ENCODE results near the gene KLHDC9.

KLHDC9 gene

DNA sequence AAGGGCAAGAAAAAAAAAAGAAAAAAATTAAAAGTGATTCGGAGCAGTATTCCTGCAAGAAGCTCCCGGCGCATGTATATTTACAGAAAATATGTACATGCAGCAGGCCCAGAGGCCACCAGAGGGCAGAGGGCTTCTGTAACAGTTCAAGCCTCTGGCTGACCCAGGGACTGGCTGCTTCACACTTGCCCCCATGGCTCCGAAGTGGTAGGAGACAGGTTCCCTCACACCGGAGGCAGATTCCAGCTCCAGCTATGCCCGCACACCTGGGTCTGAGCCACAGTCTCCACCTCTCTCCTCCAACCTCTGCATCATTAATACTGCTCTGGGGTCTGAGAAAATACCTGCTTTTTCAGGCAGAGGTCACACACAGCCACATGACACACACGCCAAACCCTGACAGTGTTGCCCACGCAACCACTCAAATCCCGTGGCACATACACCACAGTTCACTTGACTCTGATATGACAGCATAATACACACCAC, 26.2 kb upstream of the KLHDC9 start:
- no peak overlapping the region for H2BK120ac ChIP-seq (ENCODE audit: low read depth, low read length)
- H3K27me3 ChIP-seq (ENCODE audit: control insufficient read depth in 1 of 2, insufficient read depth in 1 of 2, low read length in 2 of 2) = peaks cover 0 to 7% of the 10 kb centered on the region in 2 experiments
- H3K27ac ChIP-seq (ENCODE audit: low read length, poor library complexity, severe bottlenecking) = no peak overlapping the region
- H2BK12ac ChIP-seq (ENCODE audit: low read length in 2 of 2) = no peak overlapping the region
- H2BK5ac ChIP-seq (ENCODE audit: low read depth, low read length, poor library complexity, severe bottlenecking) = no peak overlapping the region
- no peaks in the 10 kb centered on the region for H3K9me3 ChIP-seq (ENCODE audit: control insufficient read depth, low read length)
- no peak overlapping the region for H4K8ac ChIP-seq (ENCODE audit: low read length)
- peak overlapping the region in 1 of 2 experiments; percentile 9 for H3K14ac ChIP-seq (ENCODE audit: low read length in 2 of 2)
- H3K4me1 ChIP-seq (ENCODE audit: control insufficient read depth, insufficient read depth, low read depth, low read length) = no peaks in the 10 kb centered on the region
- WGBS = 79% methylated on average over 9 of the region's 9 CpGs
- DNase-seq = peak; percentile 49
- H3K79me1 ChIP-seq (replicated peaks; ENCODE audit: low read length, poor library complexity, severe bottlenecking) = no peaks in the 10 kb centered on the region
- H4K91ac ChIP-seq (ENCODE audit: low read length) = no peak overlapping the region
- H3K4me2 ChIP-seq (ENCODE audit: low read length, poor library complexity, severe bottlenecking) = no peak overlapping the region
- H3K23ac ChIP-seq (ENCODE audit: low read length in 2 of 2) = no peak overlapping the region
- H2AK5ac ChIP-seq (ENCODE audit: low read length, severe bottlenecking) = no peak overlapping the region
- no peak overlapping the region for H2AFZ ChIP-seq (ENCODE audit: low read depth, low read length)
- H3K36me3 ChIP-seq (ENCODE audit: control insufficient read depth in 1 of 2, insufficient read depth in 2 of 2, low read depth in 1 of 2, low read length in 2 of 2) = no peaks in the 10 kb centered on the region
- H3K18ac ChIP-seq (ENCODE audit: low read depth in 1 of 2, low read length in 2 of 2) = no peak overlapping the region
- H3K9ac ChIP-seq (ENCODE audit: low read length) = no peak overlapping the region
- H2BK15ac ChIP-seq (ENCODE audit: low read depth, poor library complexity, severe bottlenecking) = no peak overlapping the region
- H3K4me3 ChIP-seq (ENCODE audit: insufficient read depth in 1 of 2, low read depth in 1 of 2, low read length in 2 of 2) = no peak overlapping the region
- no peak overlapping the region for H3K4ac ChIP-seq (ENCODE audit: low read depth in 1 of 2, low read length in 2 of 2)

DNA sequence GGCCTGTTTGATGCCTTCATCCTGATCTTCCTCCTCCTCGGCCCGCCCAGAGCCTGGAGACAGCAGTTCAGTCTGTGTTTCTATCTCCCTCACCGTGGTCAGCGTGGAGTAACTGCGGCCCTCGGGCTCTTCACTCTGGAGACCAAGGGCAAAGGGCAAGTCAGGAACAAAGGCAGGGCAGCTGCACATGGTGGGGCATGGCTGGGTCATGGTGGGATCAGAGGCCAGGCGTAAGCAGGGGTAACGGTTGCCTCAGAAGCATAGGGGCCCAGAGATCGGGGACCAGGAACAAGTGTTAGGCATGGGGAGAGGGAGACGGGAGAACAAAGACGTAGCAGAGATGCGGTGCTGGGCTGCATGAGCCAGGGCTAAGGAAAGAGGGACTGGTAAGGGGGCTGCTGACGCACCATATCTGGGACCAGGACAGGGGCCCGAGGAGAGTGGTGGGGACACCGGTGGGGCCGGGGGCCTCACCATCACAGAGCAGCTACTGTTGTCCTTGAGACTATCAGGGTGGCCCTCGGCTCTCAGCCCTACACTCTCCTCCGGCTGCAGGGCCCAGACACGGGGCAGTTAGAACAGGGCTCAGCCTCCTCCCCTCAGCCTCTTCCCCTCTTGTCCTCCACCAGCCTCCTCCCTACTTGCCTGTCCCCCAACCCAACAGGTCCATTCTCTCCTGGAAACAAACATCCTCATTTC, 25.3 kb upstream of the KLHDC9 start:
- 96% methylated on average over 19 of the region's 19 CpGs for WGBS
- Histone ChIP-seq H4K8ac (ENCODE audit: low read length) (no peak overlapping the region), H2BK15ac (ENCODE audit: low read depth, poor library complexity, severe bottlenecking) (no peak overlapping the region), H2BK12ac (ENCODE audit: low read length in 2 of 2) (no peak overlapping the region), H4K91ac (ENCODE audit: low read length) (no peak overlapping the region), H3K27ac (ENCODE audit: low read length, poor library complexity, severe bottlenecking) (no peak overlapping the region), H3K4me1 (ENCODE audit: control insufficient read depth, insufficient read depth, low read depth, low read length) (no peaks in the 10 kb centered on the region), H2BK5ac (ENCODE audit: low read depth, low read length, poor library complexity, severe bottlenecking) (no peak overlapping the region), H3K9me3 (ENCODE audit: control insufficient read depth, low read length) (no peaks in the 10 kb centered on the region), H2AFZ (ENCODE audit: low read depth, low read length) (no peak overlapping the region), H3K9ac (ENCODE audit: low read length) (no peak overlapping the region), H2BK120ac (ENCODE audit: low read depth, low read length) (no peak overlapping the region), H3K23ac (ENCODE audit: low read length in 2 of 2) (no peak overlapping the region), H3K4me3 (ENCODE audit: insufficient read depth in 1 of 2, low read depth in 1 of 2, low read length in 2 of 2) (no peak overlapping the region), H3K14ac (ENCODE audit: low read length in 2 of 2) (no peak overlapping the region), H2AK5ac (ENCODE audit: low read length, severe bottlenecking) (no peak overlapping the region), H3K4me2 (ENCODE audit: low read length, poor library complexity, severe bottlenecking) (no peak overlapping the region), H3K36me3 (ENCODE audit: control insufficient read depth in 1 of 2, insufficient read depth in 2 of 2, low read depth in 1 of 2, low read length in 2 of 2) (no peaks in the 10 kb centered on the region), H3K4ac (ENCODE audit: low read depth in 1 of 2, low read length in 2 of 2) (no peak overlapping the region), H3K18ac (ENCODE audit: low read depth in 1 of 2, low read length in 2 of 2) (no peak overlapping the region), H3K27me3 (ENCODE audit: control insufficient read depth in 1 of 2, insufficient read depth in 1 of 2, low read length in 2 of 2) (peaks cover 0 to 4% of the 10 kb centered on the region in 2 experiments), H3K79me1 (replicated peaks; ENCODE audit: low read length, poor library complexity, severe bottlenecking) (no peaks in the 10 kb centered on the region)
- DNase-seq = no peak

DNA sequence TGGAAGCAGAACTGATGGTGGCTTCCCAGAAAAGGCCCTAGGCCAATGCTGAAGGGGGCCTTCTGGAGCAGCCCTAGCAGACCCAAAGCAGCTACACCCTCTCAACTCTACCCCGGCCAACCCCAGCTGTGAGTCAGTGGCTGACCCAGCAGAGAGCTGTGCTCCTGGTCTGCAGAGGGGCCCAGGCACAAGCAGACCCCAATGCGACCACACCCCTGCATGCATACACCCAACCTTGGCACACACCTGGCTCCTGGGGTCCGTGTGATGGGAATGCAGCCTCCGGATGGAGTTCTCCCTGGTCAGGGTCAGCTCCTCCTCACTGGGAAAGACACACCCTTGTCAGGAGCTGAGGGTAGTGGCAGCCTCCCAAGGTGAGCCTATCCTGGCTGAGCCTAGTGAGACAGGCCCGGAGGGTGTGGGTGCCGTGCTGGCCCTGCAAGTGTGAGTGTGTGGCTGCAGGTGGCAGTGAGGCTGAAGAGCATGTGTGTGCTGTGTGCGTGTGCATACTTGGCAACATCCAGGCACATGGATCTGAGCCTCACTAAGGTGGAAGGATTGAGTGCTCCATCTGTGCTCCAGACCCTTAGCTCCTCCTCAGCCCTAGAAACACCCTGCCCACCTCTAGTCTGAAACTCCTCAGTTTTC, 24.6 kb upstream of the KLHDC9 start:
- peak overlapping the region; percentile 32 for H4K8ac ChIP-seq (ENCODE audit: low read length)
- WGBS = 71% methylated on average over 7 of the region's 7 CpGs
- H4K91ac ChIP-seq (ENCODE audit: low read length) = peak overlapping the region; percentile 3
- H2AFZ ChIP-seq (ENCODE audit: low read depth, low read length) = no peak overlapping the region
- H3K4me1 ChIP-seq (ENCODE audit: control insufficient read depth, insufficient read depth, low read depth, low read length) = no peaks in the 10 kb centered on the region
- H3K9ac ChIP-seq (ENCODE audit: low read length) = no peak overlapping the region
- no peak overlapping the region for H3K4ac ChIP-seq (ENCODE audit: low read depth in 1 of 2, low read length in 2 of 2)
- H3K9me3 ChIP-seq (ENCODE audit: control insufficient read depth, low read length) = no peaks in the 10 kb centered on the region
- no peak overlapping the region for H3K23ac ChIP-seq (ENCODE audit: low read length in 2 of 2)
- H2BK120ac ChIP-seq (ENCODE audit: low read depth, low read length) = no peak overlapping the region
- no peak overlapping the region for H3K4me3 ChIP-seq (ENCODE audit: insufficient read depth in 1 of 2, low read depth in 1 of 2, low read length in 2 of 2)
- no peak overlapping the region for H3K14ac ChIP-seq (ENCODE audit: low read length in 2 of 2)
- H3K36me3 ChIP-seq (ENCODE audit: control insufficient read depth in 1 of 2, insufficient read depth in 2 of 2, low read depth in 1 of 2, low read length in 2 of 2) = no peaks in the 10 kb centered on the region
- H2BK15ac ChIP-seq (ENCODE audit: low read depth, poor library complexity, severe bottlenecking) = no peak overlapping the region
- no peak overlapping the region for H3K18ac ChIP-seq (ENCODE audit: low read depth in 1 of 2, low read length in 2 of 2)
- no peak overlapping the region for H3K27ac ChIP-seq (ENCODE audit: low read length, poor library complexity, severe bottlenecking)
- no peak overlapping the region for H2AK5ac ChIP-seq (ENCODE audit: low read length, severe bottlenecking)
- H3K4me2 ChIP-seq (ENCODE audit: low read length, poor library complexity, severe bottlenecking) = no peak overlapping the region
- H2BK12ac ChIP-seq (ENCODE audit: low read length in 2 of 2) = peak overlapping the region in 1 of 2 experiments; percentile 11
- H3K79me1 ChIP-seq (replicated peaks; ENCODE audit: low read length, poor library complexity, severe bottlenecking) = no peaks in the 10 kb centered on the region
- no peak overlapping the region for H2BK5ac ChIP-seq (ENCODE audit: low read depth, low read length, poor library complexity, severe bottlenecking)
- H3K27me3 ChIP-seq (ENCODE audit: control insufficient read depth in 1 of 2, insufficient read depth in 1 of 2, low read length in 2 of 2) = no peaks in the 10 kb centered on the region
- no peak for DNase-seq

DNA sequence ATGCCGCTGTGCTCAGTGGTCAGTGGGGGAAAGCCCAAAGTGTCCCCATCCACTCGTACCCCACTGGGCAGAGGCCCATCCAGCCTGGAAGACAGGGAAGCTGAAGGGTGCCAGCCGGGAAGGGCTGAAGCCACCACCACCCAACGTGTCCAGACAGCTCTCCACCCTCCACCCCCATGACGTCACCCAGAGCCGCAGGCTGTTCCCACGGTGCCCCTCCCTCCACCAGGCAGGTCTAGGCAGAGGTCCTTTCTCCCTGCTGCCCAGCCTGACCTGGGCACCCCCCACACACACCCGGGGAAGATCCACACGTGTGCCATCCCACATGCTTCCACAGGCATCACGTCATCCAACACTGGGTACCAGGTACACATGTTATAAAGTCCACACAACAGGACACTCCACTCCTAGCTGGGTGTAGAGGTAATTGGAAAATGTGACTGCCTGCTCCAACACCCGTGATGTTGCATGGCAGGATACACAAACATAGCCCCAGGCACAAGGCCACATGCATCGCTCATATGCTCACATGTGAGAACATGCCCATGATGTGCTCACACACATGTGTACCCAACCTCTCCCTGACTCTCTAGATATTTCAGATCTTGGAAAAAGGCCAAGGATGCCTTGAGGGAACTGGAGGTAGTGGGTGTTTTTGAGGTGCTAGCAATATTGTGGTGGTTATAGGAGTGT, 23.3 kb upstream of the KLHDC9 start:
- H3K4ac ChIP-seq (ENCODE audit: low read depth in 1 of 2, low read length in 2 of 2) = peak overlapping the region in 1 of 2 experiments; percentile 27
- no peak overlapping the region for H2BK5ac ChIP-seq (ENCODE audit: low read depth, low read length, poor library complexity, severe bottlenecking)
- no peak overlapping the region for H3K9ac ChIP-seq (ENCODE audit: low read length)
- H3K36me3 ChIP-seq (ENCODE audit: control insufficient read depth in 1 of 2, insufficient read depth in 2 of 2, low read depth in 1 of 2, low read length in 2 of 2) = no peaks in the 10 kb centered on the region
- H4K8ac ChIP-seq (ENCODE audit: low read length) = no peak overlapping the region
- no peak for DNase-seq
- no peaks in the 10 kb centered on the region for H3K27me3 ChIP-seq (ENCODE audit: control insufficient read depth in 1 of 2, insufficient read depth in 1 of 2, low read length in 2 of 2)
- H2BK120ac ChIP-seq (ENCODE audit: low read depth, low read length) = no peak overlapping the region
- H3K14ac ChIP-seq (ENCODE audit: low read length in 2 of 2) = peak overlapping the region in 1 of 2 experiments; percentile 41
- no peak overlapping the region for H3K23ac ChIP-seq (ENCODE audit: low read length in 2 of 2)
- H3K27ac ChIP-seq (ENCODE audit: low read length, poor library complexity, severe bottlenecking) = no peak overlapping the region
- no peaks in the 10 kb centered on the region for H3K4me1 ChIP-seq (ENCODE audit: control insufficient read depth, insufficient read depth, low read depth, low read length)
- no peak overlapping the region for H2AK5ac ChIP-seq (ENCODE audit: low read length, severe bottlenecking)
- H2BK15ac ChIP-seq (ENCODE audit: low read depth, poor library complexity, severe bottlenecking) = no peak overlapping the region
- WGBS = 87% methylated on average over 10 of the region's 12 CpGs
- H3K4me2 ChIP-seq (ENCODE audit: low read length, poor library complexity, severe bottlenecking) = no peak overlapping the region
- no peaks in the 10 kb centered on the region for H3K79me1 ChIP-seq (replicated peaks; ENCODE audit: low read length, poor library complexity, severe bottlenecking)
- no peaks in the 10 kb centered on the region for H3K9me3 ChIP-seq (ENCODE audit: control insufficient read depth, low read length)
- H2AFZ ChIP-seq (ENCODE audit: low read depth, low read length) = no peak overlapping the region
- no peak overlapping the region for H3K18ac ChIP-seq (ENCODE audit: low read depth in 1 of 2, low read length in 2 of 2)
- H2BK12ac ChIP-seq (ENCODE audit: low read length in 2 of 2) = no peak overlapping the region
- H4K91ac ChIP-seq (ENCODE audit: low read length) = peak overlapping the region; percentile 67
- H3K4me3 ChIP-seq (ENCODE audit: insufficient read depth in 1 of 2, low read depth in 1 of 2, low read length in 2 of 2) = peak overlapping the region in 1 of 2 experiments; percentile 11
